HepG2 (cell line): Measurements from ENCODE around the gene PSEN2. TPM values are rescaled to one million over a fixed set of nuclear protein-coding genes. Genes with fewer than 3 reads are reported as not detected.

Experiments used
- ASH2L ChIP-seq: fragments of 300-600, 200-600 bp; sonication (generic); IDR thresholded peaks from 2 replicates; pipeline ENCODE4 v1.7.0; 2017; ENCODE audit warnings: low read depth, mild to moderate bottlenecking, moderate library complexity, mixed read lengths, low read length; ENCODE audit not compliant: insufficient read length
- BHLHE40 ChIP-seq: IDR thresholded peaks from 2 replicates; pipeline ENCODE4 v1.6.1; 2011; ENCODE audit warnings: low read length, improper control_type of control experiment
- CENPX ChIP-seq: sonication (generic); formaldehyde crosslinking; IDR thresholded peaks from 2 replicates; pipeline ENCODE4 v1.9.0; 2021; ENCODE audit warnings: mild to moderate bottlenecking, missing genetic modification reagents, moderate library complexity
- CHD4 ChIP-seq: fragments of 200-600 bp; sonication (generic); IDR thresholded peaks from 2 replicates; pipeline ENCODE4 v1.7.0; 2017; ENCODE audit warnings: mild to moderate bottlenecking, low read length, borderline replicate concordance
- NBN ChIP-seq: fragments of 450-650 bp; conservative IDR thresholded peaks from 2 replicates; pipeline ENCODE4 v1.6.1; 2017
- NFE2 ChIP-seq: sonication (generic); formaldehyde crosslinking; IDR thresholded peaks from 2 replicates; pipeline ENCODE4 v1.4.0; 2020; ENCODE audit warnings: missing genetic modification reagents
- PHF21A ChIP-seq: sonication (generic); formaldehyde crosslinking; IDR thresholded peaks from 2 replicates; pipeline ENCODE4 v1.5.0; 2020; ENCODE audit warnings: mild to moderate bottlenecking, missing genetic modification reagents
- SALL2 ChIP-seq: sonication (generic); formaldehyde crosslinking; IDR thresholded peaks from 2 replicates; pipeline ENCODE4 v1.8.1; 2023; ENCODE audit warnings: mild to moderate bottlenecking, missing genetic modification reagents, inconsistent platforms
- STAG1 ChIP-seq: sonication (generic); formaldehyde crosslinking; IDR thresholded peaks from 2 replicates; pipeline ENCODE4 v1.4.0; 2020; ENCODE audit warnings: missing genetic modification reagents
- THYN1 ChIP-seq: sonication (generic); formaldehyde crosslinking; IDR thresholded peaks from 2 replicates; pipeline ENCODE4 v1.8.1; 2023; ENCODE audit warnings: low read depth, mild to moderate bottlenecking, moderate library complexity, missing genetic modification reagents, borderline replicate concordance
- YY1 ChIP-seq: IDR thresholded peaks from 2 replicates; pipeline ENCODE4 v1.6.1; 2011; ENCODE audit warnings: low read length, low read depth, moderate library complexity, mild to moderate bottlenecking; ENCODE audit not compliant: insufficient read depth, insufficient replicate concordance
- ZBTB10 ChIP-seq: sonication (generic); formaldehyde crosslinking; IDR thresholded peaks from 2 replicates; pipeline ENCODE4 v1.4.0; 2020; ENCODE audit warnings: missing genetic modification reagents, borderline replicate concordance
- ZBTB33 ChIP-seq: sonication (generic); formaldehyde crosslinking; IDR thresholded peaks from 2 replicates; pipeline ENCODE4 v1.4.0; 2020; ENCODE audit warnings: missing genetic modification reagents
- ZEB1 ChIP-seq: IDR thresholded peaks from 2 replicates; pipeline ENCODE4 v1.6.1; 2012; ENCODE audit warnings: mild to moderate bottlenecking, low read depth, inconsistent platforms; ENCODE audit not compliant: insufficient replicate concordance
- ZNF256 ChIP-seq: sonication (generic); formaldehyde crosslinking; conservative IDR thresholded peaks from 2 replicates; pipeline ENCODE4 v1.4.0; 2020; ENCODE audit warnings: missing genetic modification reagents
- ZNF264 ChIP-seq: sonication (generic); formaldehyde crosslinking; IDR thresholded peaks from 2 replicates; pipeline ENCODE4 v1.4.0; 2020; ENCODE audit warnings: missing genetic modification reagents
- ZNF549 ChIP-seq: sonication (generic); formaldehyde crosslinking; IDR thresholded peaks from 2 replicates; pipeline ENCODE4 v1.5.0; 2020; ENCODE audit warnings: missing genetic modification reagents
- ZNF644 ChIP-seq: IDR thresholded peaks from 2 replicates; pipeline ENCODE4 v1.6.1; 2016; ENCODE audit warnings: low read depth
- ZNF678 ChIP-seq: sonication (generic); formaldehyde crosslinking; IDR thresholded peaks from 2 replicates; pipeline ENCODE4 v1.4.0; 2020; ENCODE audit warnings: mild to moderate bottlenecking, missing genetic modification reagents
- ZNF768 ChIP-seq: sonication (generic); formaldehyde crosslinking; IDR thresholded peaks from 2 replicates; pipeline ENCODE4 v1.4.0; 2020; ENCODE audit warnings: missing genetic modification reagents
- ZNF781 ChIP-seq: sonication (generic); formaldehyde crosslinking; IDR thresholded peaks from 2 replicates; pipeline ENCODE4 v1.5.1; 2020; ENCODE audit warnings: borderline replicate concordance, mild to moderate bottlenecking, missing genetic modification reagents; ENCODE audit errors: not compliant biosample characterization
- ZSCAN12 ChIP-seq: sonication (generic); formaldehyde crosslinking; IDR thresholded peaks from 2 replicates; pipeline ENCODE4 v1.9.0; 2021; ENCODE audit warnings: mild to moderate bottlenecking, missing genetic modification reagents
- ZSCAN31 ChIP-seq: sonication (generic); formaldehyde crosslinking; IDR thresholded peaks from 2 replicates; pipeline ENCODE4 v1.5.0; 2020; ENCODE audit warnings: low read depth, mild to moderate bottlenecking, missing genetic modification reagents
- polyA plus RNA-seq, 8 experiments: library from polyadenylated mRNA; depleted of rRNA in 3 of 8; stranded (reverse) in 7 of 8; unstranded in 1 of 8; fragments of >200 nt; fragmentation: Illumina TruSeq in 4 of 8; extraction: Trizol in 4 of 8; gene quantifications; 2 replicates each; pipeline versions ENCODE4 v1.2.1 to v1.2.3, GENCODE V29; 2011 to 2016; ENCODE audit warnings: low read depth in 4 of 8, missing spikeins in 1 of 8, mixed read lengths in 1 of 8; ENCODE audit not compliant: insufficient read depth in 1 of 8
- total RNA-seq, 5 experiments: library from RNA; depleted of rRNA; stranded (reverse); fragments of >200 nt; fragmentation: Illumina TruSeq; extraction: Trizol; gene quantifications; 2 replicates each; pipeline ENCODE4 v1.2.3, GENCODE V29; 2016; ENCODE audit warnings: low read depth in 1 of 5
- TF ChIP-seq, protein P1 (sequence below): sonication (generic); formaldehyde crosslinking; IDR thresholded peaks from 2 replicates; pipeline ENCODE4 v1.5.1; 2020; ENCODE audit warnings: mild to moderate bottlenecking, moderate library complexity, missing genetic modification reagents

Gene PSEN2
- total and polyA plus RNA-seq, 2 of the 13 experiments (the other 11 are each of a cell fraction or from before 2014, with no cell fraction given), result 5.9 to 13.1 TPM

- no peak for TF ChIP-seq ZBTB10 (CRISPR knock-in tag)
- TF ChIP-seq NFE2 (CRISPR knock-in tag), result no peak
- TF ChIP-seq STAG1 (CRISPR knock-in tag), result no peak
- no peak for TF ChIP-seq ZNF256 (CRISPR knock-in tag)
- peak; percentile 8; the same call in 1 of the 2 replicates for TF ChIP-seq SALL2 (CRISPR knock-in tag)
- TF ChIP-seq ASH2L, result peak; percentile 51
- TF ChIP-seq ZEB1, result no peak
- no peak for TF ChIP-seq ZNF644 (CRISPR knock-in tag)
- no peak for TF ChIP-seq NBN
- no peak for TF ChIP-seq ZNF781 (CRISPR knock-in tag)
- TF ChIP-seq YY1, result no peak
- no peak for TF ChIP-seq CHD4
- no peak for TF ChIP-seq ZNF549 (CRISPR knock-in tag)
- TF ChIP-seq, protein P1, sequence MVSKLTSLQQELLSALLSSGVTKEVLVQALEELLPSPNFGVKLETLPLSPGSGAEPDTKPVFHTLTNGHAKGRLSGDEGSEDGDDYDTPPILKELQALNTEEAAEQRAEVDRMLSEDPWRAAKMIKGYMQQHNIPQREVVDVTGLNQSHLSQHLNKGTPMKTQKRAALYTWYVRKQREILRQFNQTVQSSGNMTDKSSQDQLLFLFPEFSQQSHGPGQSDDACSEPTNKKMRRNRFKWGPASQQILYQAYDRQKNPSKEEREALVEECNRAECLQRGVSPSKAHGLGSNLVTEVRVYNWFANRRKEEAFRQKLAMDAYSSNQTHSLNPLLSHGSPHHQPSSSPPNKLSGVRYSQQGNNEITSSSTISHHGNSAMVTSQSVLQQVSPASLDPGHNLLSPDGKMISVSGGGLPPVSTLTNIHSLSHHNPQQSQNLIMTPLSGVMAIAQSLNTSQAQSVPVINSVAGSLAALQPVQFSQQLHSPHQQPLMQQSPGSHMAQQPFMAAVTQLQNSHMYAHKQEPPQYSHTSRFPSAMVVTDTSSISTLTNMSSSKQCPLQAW (CRISPR knock-in tag), result no peak
- no peak for TF ChIP-seq ZNF264 (CRISPR knock-in tag)
- 0 out of 2 replicates have a peak, but pooled peaks have one; percentile 23 for TF ChIP-seq ZNF678 (CRISPR knock-in tag)
- TF ChIP-seq BHLHE40, result peak; percentile 95
- peak; percentile 82 for TF ChIP-seq PHF21A (CRISPR knock-in tag)
- TF ChIP-seq CENPX (CRISPR knock-in tag), result no peak
- no peak for TF ChIP-seq THYN1 (CRISPR knock-in tag)
- 0 out of 2 replicates have a peak, but pooled peaks have one; percentile 30 for TF ChIP-seq ZSCAN12 (CRISPR knock-in tag)
- TF ChIP-seq ZNF768 (CRISPR knock-in tag), result no peak
- TF ChIP-seq ZSCAN31 (CRISPR knock-in tag), result 0 out of 2 replicates have a peak, but pooled peaks have one; percentile 49
- no peak for TF ChIP-seq ZBTB33 (CRISPR knock-in tag)
These were observed 69.8 kb downstream of the PSEN2 start, which contains the start of gene COQ8A (continued) for GRCh38 chr1:226940029-226940805.
